Measurements from ENCODE around the gene RAPGEF5.

RAPGEF5 gene

DNA sequence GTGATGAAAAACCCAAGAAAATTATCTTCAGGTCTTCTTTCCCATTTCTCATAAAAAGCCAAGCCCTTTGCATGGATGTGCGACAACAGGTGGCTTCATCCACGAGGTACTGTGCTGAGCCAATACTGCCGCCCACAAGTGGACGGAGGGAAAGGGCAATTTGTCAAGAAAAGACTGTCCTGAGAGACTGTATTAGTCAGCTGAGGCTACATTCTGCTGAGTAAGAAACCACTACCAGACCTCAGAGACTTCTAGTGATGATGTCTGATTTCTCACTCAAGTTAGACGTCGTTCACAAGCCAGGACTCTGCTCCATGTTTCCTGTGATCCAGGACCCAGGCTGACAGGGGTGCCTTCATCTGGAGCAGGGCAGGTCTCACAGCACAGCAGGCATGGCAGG lies 239.7 kb downstream of the RAPGEF5 start:
- no peaks in the 10 kb centered on the region for H3K27me3 ChIP-seq (ENCODE audit: insufficient read depth, poor library complexity, severe bottlenecking)
- DNase-seq (ENCODE audit: low read depth in 1 of 2, low spot score in 1 of 2): no peak
- no peak overlapping the region for H3K27ac ChIP-seq (replicated peaks)
- H3K4me3 ChIP-seq (replicated peaks; ENCODE audit: insufficient read depth, low read length): no peak overlapping the region
- no peak for TF ChIP-seq SPI1 (IDR thresholded peaks at IDR 0.05; ENCODE audit: borderline replicate concordance, low read depth)
- TF ChIP-seq POLR2AphosphoS5 (IDR thresholded peaks at IDR 0.05; ENCODE audit: low read depth): no peak
- TF ChIP-seq, protein P1, sequence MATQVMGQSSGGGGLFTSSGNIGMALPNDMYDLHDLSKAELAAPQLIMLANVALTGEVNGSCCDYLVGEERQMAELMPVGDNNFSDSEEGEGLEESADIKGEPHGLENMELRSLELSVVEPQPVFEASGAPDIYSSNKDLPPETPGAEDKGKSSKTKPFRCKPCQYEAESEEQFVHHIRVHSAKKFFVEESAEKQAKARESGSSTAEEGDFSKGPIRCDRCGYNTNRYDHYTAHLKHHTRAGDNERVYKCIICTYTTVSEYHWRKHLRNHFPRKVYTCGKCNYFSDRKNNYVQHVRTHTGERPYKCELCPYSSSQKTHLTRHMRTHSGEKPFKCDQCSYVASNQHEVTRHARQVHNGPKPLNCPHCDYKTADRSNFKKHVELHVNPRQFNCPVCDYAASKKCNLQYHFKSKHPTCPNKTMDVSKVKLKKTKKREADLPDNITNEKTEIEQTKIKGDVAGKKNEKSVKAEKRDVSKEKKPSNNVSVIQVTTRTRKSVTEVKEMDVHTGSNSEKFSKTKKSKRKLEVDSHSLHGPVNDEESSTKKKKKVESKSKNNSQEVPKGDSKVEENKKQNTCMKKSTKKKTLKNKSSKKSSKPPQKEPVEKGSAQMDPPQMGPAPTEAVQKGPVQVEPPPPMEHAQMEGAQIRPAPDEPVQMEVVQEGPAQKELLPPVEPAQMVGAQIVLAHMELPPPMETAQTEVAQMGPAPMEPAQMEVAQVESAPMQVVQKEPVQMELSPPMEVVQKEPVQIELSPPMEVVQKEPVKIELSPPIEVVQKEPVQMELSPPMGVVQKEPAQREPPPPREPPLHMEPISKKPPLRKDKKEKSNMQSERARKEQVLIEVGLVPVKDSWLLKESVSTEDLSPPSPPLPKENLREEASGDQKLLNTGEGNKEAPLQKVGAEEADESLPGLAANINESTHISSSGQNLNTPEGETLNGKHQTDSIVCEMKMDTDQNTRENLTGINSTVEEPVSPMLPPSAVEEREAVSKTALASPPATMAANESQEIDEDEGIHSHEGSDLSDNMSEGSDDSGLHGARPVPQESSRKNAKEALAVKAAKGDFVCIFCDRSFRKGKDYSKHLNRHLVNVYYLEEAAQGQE (IDR thresholded peaks at IDR 0.05; ENCODE audit: insufficient replicate concordance, low read depth): no peak
- TF ChIP-seq CTCF (IDR thresholded peaks at IDR 0.05; ENCODE audit: insufficient read depth, low read length): no peak
- TF ChIP-seq GABPA (IDR thresholded peaks at IDR 0.05; ENCODE audit: low read depth): no peak

DNA sequence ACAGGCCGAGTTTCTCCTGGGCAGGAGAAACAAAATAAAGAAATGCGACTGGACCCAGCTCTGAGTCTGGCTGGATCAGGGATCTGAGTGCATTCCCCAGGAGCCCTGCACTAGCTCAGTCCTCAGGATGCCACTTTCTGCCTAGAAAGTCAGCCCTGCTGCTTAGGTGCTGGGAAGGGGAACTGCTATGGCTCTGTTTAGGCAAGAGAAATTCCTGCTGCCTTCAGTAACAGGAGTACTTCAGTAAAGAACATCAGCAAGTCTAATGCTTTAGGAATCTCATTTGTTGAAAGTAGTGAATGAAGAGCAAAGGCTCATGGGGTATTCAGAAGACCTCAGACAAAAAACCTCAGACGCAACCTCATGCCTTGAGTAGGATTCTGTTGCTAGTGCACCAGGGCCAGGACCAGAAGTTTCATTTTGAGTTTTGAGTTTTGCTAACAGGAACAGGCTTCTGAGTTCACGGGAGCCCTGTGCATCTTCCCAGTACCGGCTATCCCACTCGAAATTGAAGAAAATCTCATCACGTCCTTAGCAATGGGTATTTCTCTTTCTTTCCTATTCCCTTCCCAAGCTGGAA lies 240.4 kb downstream of the RAPGEF5 start:
- Histone ChIP-seq H3K27me3 (ENCODE audit: insufficient read depth, poor library complexity, severe bottlenecking) (peaks cover 2% of the 10 kb centered on the region), H3K27ac (replicated peaks) (no peak overlapping the region), H3K4me3 (replicated peaks; ENCODE audit: insufficient read depth, low read length) (no peak overlapping the region)
- TF ChIP-seq SPI1 (IDR thresholded peaks at IDR 0.05; ENCODE audit: borderline replicate concordance, low read depth) (no peak), GABPA (IDR thresholded peaks at IDR 0.05; ENCODE audit: low read depth) (no peak), POLR2AphosphoS5 (IDR thresholded peaks at IDR 0.05; ENCODE audit: low read depth) (no peak), CTCF (IDR thresholded peaks at IDR 0.05; ENCODE audit: insufficient read depth, low read length) (no peak)
- TF ChIP-seq, protein P1 (IDR thresholded peaks at IDR 0.05; ENCODE audit: insufficient replicate concordance, low read depth): no peak
- no peak for DNase-seq (ENCODE audit: low read depth in 1 of 2, low spot score in 1 of 2)

DNA sequence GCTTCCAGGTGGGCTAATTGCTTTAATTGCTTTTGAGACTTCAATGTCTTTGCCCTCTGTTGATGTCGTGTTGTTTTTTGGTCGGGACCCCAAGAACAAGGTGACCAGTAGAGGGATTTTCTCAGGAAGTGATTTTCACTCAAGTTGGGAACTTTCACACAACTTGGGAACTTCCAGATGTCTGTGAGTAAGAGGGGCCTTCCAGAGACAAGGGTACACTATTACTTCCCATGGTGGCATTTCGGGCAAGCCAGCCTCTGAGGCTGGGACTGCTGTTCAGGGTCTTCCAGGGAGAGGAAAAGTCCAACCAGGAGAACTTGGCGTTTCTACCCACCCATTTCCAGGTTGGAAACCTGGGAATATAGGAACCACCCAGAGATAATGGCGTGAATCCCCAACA lies 241.3 kb downstream of the RAPGEF5 start:
- Histone ChIP-seq H3K27me3 (ENCODE audit: insufficient read depth, poor library complexity, severe bottlenecking) (peaks cover 2% of the 10 kb centered on the region), H3K27ac (replicated peaks) (no peak overlapping the region), H3K4me3 (replicated peaks; ENCODE audit: insufficient read depth, low read length) (no peak overlapping the region)
- TF ChIP-seq POLR2AphosphoS5 (IDR thresholded peaks at IDR 0.05; ENCODE audit: low read depth): no peak
- TF ChIP-seq, protein P1 (IDR thresholded peaks at IDR 0.05; ENCODE audit: insufficient replicate concordance, low read depth): no peak
- TF ChIP-seq GABPA (IDR thresholded peaks at IDR 0.05; ENCODE audit: low read depth): no peak
- no peak for TF ChIP-seq CTCF (IDR thresholded peaks at IDR 0.05; ENCODE audit: insufficient read depth, low read length)
- TF ChIP-seq SPI1 (IDR thresholded peaks at IDR 0.05; ENCODE audit: borderline replicate concordance, low read depth): no peak
- no peak for DNase-seq (ENCODE audit: low read depth in 1 of 2, low spot score in 1 of 2)

All from HL-60 (cell line).